ENCODE measurements around the gene KIAA0825. TPM values are rescaled to one million over a fixed set of nuclear protein-coding genes. Genes with fewer than 3 reads are reported as not detected.

KIAA0825 gene
- total and polyA plus RNA-seq, 2 experiments from 2014 or later, result 1.7 to 1.8 TPM

- H3K9me2 ChIP-seq (ENCODE audit: insufficient read depth), result no peaks in the 10 kb centered on the region
- TF ChIP-seq REST (IDR thresholded peaks at IDR 0.05; ENCODE audit: unreplicated experiment) (no peak), STAT1 (IDR thresholded peaks at IDR 0.05; ENCODE audit: unreplicated experiment) (no peak), ZNF462 (CRISPR knock-in tag; IDR thresholded peaks at IDR 0.05) (no peak), EZH2phosphoT487 (IDR thresholded peaks at IDR 0.05; ENCODE audit: unreplicated experiment) (no peak), EZH2 (IDR thresholded peaks at IDR 0.05; ENCODE audit: low read depth, unreplicated experiment) (no peak)
- Mint-ChIP-seq H3K4me3 (peak overlapping the region; percentile 37; the same call in 2 of the 3 replicates), H3K9me3 (peaks cover 24% of the 10 kb centered on the region), H3K36me3 (ENCODE audit: low read depth) (peaks cover 87% of the 10 kb centered on the region), H3K4me1 (peaks cover 75% of the 10 kb centered on the region), H3K27me3 (ENCODE audit: insufficient read depth, low read depth, poor library complexity) (peaks cover 8% of the 10 kb centered on the region), H3K27ac (peak overlapping the region; percentile 81)
- peak; percentile 47 for DNase-seq (ENCODE audit: low spot score)
- peak overlapping the region; percentile 22 for H3K4me2 ChIP-seq
- H3F3A ChIP-seq (replicated peaks; ENCODE audit: low read depth), result no peaks in the 10 kb centered on the region
- H3K27me3 ChIP-seq (ENCODE audit: insufficient read depth), result no peaks in the 10 kb centered on the region
- H4K20me1 ChIP-seq (replicated peaks; ENCODE audit: insufficient read depth), result no peaks in the 10 kb centered on the region
- peak; percentile 72 for ATAC-seq
- peak overlapping the region; percentile 8 for H3K4me3 ChIP-seq
- H3K36me3 ChIP-seq (ENCODE audit: insufficient read depth), result no peaks in the 10 kb centered on the region
- peaks cover 81% of the 10 kb centered on the region for H3K79me2 ChIP-seq (replicated peaks; ENCODE audit: insufficient read depth)
- peak overlapping the region; percentile 82 for H3K27ac ChIP-seq (ENCODE audit: low read depth)
- H2AFZ ChIP-seq, result no peak overlapping the region
- peaks cover 52% of the 10 kb centered on the region for H3K4me1 ChIP-seq (ENCODE audit: insufficient read depth)
These were observed 262.6 kb downstream of the KIAA0825 start for GRCh38 chr5:94355811-94356210.

Measured in GM23338 (cell line).